T-helper 9 cell (primary cell): ENCODE data around the gene RBM5.

ENCODE experiments used
- DNase-seq: peaks from one replicate; pipeline ENCODE4 v3.0.0-alpha.2; 2020

RBM5 gene

DNA sequence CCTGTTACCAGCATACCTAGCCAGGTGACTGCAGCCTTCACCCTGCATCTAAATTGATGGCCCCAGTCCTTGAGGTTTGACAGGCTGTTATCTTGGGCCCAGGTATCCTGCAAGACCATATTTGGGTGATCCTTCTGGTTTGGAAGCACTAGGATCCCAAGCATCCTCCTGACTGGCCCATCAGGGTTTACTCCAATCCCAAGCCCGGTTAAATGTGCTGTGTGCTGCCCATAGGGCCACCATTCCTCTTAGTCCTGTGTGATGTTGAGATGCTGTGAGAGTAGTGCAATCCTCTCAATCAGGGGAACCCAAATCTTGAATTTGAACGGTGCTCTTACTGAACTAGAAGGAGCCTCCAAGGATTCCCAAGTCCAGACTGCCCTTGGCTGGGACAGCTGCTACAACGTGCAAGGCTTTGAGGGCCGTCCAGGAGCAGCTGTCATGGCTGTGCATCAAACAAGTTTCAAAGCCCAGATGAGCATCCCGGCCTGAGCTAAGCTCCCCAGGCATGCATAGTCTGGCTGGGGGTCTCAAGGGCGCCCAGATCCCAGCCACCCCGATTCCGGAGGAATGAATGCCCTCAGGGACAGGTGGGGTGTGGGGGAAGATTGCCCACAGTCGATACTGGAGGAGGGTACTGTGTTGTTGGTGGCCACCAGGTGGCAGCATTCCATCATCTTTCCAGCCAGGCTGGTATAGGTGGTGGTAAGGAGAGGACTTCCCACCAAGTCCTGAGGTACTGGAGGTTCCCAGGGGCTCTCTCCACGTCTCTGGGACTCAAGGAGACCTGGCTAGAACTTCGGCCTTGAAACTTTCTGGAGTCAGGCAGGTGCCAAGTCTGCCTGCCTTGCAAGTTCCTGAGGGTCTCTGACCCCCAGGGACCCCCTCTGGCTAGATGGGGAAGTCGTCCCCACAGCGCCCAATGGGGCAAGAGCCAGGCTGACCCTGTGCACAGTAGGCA is 32.6 kb downstream of the RBM5 start:
- peak; percentile 65 for DNase-seq

GRCh38 chr3:50122071-50122470 is 33.4 kb downstream of the RBM5 start:
- DNase-seq: no peak

GRCh38 chr3:50122661-50123391 is 34.1 kb downstream of the RBM5 start:
- DNase-seq: no peak

DNA sequence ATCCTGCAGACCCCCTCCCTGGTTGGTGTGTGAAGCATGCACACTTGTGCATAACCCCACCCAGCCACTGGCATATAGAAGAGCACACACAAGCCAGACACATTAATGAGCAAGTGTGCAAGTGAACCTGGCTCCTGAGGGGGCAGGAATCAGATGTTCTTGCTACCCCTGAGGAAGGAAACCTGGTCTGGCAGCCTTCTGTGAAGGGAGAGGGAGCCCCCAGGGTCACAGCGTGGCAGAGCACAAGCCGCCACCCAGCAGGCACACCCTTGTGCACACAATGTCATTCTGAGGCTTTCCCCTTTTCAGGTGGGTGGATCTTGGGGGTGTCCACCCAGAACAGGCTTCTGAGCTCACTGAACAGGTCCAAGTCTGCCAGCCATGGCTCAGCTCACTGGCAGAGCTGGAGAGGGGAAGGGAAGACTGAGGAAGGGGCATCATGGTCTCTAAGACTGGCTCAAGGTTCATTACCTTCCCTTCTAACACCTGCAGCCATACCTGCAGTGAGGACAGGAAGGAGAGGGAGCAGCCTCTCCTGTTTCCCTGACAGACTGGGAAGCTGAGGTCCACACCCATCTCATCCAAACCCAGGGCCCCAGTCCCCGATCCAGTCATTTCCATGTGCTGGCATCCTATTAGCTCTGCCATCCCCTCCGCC is 34.8 kb downstream of the RBM5 start:
- DNase-seq: no peak

GRCh38 chr3:50124052-50124799 is 35.5 kb downstream of the RBM5 start:
- no peak for DNase-seq

- DNase-seq: no peak
Observed at GRCh38 chr3:50124800-50125178, 36.1 kb downstream of the RBM5 start.

GRCh38 chr3:50125541-50126286 is 37.0 kb downstream of the RBM5 start:
- DNase-seq: no peak

DNA sequence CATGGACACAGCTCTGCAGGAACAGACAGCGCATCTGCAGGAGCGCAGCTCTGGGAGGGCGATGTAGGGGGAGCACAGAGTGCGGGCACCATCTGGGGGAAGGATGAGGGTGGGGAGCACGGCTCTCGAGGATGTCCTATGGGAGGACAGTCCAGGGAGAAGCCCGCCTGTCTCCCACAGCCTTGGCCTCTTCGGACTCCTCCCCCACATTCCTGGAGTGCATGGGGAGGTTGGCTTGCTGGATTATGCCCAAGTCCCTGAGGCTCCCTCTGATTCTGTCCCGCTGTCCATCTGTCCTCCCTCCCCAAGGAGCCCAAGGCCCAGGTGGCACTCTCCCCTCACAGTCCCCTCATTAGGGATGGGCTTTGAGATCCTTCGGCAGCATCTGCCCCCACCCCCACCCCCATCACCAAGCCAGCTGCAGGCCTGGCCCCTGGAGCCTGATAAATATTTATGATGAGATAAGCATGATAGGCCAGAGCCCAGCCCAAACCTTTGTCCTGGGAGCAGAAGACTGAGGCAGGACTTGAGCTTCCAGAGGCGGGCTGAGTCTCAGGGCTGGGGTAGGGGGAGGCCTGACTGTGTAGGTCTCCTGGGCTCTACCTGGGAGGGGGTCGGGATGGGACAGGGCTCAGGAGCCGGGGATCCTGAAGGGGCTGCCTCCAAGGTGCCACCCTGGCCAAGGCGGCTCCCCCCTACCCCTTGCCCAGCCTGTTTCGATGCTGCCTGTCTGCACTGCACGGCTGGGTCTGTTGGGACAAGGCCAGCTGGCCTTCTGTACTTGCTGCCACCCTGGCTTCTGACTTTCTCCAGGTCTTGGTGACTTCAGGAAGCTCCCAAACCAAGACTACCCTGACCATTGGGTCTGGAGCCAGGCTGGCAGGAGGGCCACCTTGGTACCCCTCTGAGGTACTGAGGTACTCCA is 37.8 kb downstream of the RBM5 start:
- DNase-seq: no peak

GRCh38 chr3:50127251-50127691 is 38.6 kb downstream of the RBM5 start:
- DNase-seq: no peak

DNA sequence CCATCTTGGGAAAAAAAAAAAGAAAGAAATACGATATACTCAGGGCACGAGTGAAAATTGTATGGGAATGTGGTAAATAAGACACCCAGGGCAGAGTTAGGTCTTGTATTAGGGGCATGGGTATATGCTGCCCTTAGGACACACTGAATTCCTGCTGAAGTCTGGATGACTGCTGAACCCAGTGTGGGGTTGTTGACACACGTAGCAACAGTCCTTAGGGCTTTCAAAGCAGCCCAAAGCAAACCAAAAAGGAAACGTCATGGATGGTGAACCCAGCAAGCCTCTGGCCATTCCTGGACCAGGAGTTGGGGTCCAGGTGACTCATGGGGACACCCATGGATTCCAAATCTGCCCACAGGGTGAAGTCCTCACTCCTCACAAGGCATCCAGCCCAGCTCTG is 39.3 kb downstream of the RBM5 start:
- DNase-seq: no peak

DNA sequence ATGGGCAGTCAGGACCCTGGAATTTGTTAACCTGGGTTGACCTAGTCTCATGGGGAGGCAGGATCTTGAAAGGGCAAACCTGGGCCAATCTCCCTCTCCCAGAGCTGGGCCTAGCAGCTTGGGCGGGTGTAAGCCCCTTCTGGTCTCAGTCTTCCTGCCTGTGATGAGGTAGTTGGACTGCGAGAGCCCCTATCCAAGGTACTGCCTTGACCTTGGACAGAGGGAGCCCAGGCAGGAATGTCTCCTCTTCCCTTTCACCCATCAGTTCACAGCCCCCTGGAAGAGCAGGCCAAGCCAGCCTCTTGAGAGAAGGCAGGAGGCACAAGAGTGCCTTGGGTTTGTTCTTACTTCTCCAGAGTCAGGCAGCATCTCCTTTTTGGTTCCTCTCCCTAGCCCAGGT is 41.7 kb downstream of the RBM5 start:
- no peak for DNase-seq

DNA sequence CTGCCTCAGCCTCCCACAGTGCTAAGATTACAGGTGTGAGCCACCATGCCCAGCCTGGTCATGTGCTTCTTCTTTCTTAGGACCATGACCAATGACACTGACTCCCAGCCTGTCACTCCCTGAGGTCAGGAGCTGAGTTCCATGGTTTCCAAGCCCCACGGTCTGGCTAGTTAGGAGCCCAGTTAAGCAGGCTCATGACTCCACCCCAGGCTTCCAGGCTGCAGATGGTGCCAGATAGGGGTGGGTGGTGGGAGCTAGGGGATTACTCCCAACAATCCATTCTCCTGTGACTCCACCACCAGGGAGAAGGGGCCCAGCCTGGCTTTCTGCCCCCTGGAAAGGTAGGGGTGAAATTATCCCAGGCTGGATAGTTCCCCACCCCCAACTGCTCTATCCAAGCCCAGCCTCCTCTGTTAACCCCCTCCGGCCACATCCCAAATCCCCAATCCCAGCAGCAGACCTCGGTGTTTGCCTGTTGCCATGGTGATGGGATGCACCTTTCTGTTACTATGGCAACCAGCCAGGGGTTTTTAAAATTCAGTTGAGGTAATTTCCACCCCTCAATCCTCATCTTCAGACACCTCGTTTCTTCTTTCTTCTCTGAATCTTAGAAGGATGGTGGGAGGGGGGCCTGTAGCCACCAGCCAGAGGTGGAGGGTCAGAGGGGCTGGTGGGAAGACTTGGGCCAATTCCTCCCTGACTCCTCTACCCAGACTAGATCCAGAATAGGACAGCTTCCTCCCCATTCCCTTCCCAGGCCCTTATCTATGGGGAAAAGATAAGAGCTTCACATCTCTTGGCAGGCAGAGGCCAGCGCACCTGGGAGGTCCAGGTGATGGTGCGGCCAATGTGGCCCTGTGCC is 43.9 kb downstream of the RBM5 start:
- DNase-seq: no peak

GRCh38 chr3:50133283-50133615 is 44.5 kb downstream of the RBM5 start:
- no peak for DNase-seq

GRCh38 chr3:50134367-50134766 is 45.6 kb downstream of the RBM5 start:
- DNase-seq: no peak

DNA sequence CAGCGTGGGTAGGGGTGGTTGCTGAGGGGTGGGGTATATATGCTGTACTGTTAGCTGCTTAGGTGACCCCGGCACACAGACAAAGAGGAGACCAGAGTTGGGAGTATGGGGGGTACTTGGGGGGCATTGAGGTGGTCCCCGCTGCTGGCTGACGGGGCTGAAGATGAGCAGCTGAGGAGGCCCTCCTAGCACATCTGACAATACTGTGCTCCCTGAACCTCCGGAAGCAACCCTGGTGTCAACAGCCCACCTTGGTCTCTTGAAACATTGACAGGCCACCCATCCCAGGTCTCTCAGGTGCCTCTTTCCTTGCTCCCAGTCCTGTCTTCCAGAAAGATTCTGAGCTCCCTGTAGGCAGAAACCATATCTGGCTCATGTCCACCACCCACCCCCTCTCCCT is 47.2 kb downstream of the RBM5 start:
- DNase-seq: no peak

- DNase-seq: no peak
Observed at GRCh38 chr3:50136714-50137405, 48.1 kb downstream of the RBM5 start.

DNA sequence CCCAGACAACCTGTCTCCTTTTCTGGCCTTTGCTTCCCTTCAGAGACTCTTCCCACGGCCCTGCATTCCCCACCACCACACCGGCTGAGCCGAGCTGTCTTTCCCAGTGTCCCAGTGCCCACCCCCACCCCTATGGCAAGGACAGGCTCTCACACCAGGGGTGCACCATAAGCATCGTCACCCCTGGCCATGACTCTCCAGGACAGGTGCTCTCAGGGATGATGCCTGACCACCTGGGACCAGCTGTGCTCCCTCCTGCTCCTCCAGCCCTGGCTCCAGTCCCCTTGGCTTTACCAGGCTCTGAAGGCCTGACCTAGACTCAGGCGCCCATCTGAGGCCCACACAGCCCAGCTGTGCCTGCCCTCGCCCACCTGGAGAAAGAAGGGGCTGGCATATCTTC is 48.8 kb downstream of the RBM5 start:
- no peak for DNase-seq

GRCh38 chr3:50138266-50139200 is 49.8 kb downstream of the RBM5 start:
- DNase-seq: no peak
